ENCODE results near the gene TTC38.

Gene TTC38

GRCh38 chr22:46267431-46268279, at the start of gene TTC38:
Gene TTC38 (plus strand): TSS chr22:46268008. CDS start chr22:46268040, 32 bp downstream.
- FAIRE-seq: no peak

- FAIRE-seq: no peak
Measured at GRCh38 chr22:46219636-46220035, 48.2 kb upstream of the TTC38 start.

DNA sequence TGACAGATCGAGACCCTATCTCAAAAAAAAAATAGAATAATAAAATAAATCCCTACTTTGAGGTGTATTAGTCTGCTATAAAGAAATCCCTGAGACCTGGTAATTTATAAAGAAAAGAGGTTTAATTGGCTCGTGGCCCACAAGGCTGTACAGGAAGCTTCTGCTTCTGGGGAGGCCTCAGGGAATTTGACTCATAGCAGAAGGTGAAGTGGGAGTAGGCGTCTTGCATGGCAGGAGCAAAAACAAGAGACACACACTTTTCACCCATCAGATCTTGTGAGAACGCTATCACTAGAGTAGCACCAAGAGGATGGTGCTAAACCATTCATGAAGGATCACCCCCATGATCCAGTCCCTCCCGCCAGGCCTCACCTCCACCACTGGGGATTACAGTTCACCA, 46.9 kb upstream of the TTC38 start:
- no peak for FAIRE-seq

DNA sequence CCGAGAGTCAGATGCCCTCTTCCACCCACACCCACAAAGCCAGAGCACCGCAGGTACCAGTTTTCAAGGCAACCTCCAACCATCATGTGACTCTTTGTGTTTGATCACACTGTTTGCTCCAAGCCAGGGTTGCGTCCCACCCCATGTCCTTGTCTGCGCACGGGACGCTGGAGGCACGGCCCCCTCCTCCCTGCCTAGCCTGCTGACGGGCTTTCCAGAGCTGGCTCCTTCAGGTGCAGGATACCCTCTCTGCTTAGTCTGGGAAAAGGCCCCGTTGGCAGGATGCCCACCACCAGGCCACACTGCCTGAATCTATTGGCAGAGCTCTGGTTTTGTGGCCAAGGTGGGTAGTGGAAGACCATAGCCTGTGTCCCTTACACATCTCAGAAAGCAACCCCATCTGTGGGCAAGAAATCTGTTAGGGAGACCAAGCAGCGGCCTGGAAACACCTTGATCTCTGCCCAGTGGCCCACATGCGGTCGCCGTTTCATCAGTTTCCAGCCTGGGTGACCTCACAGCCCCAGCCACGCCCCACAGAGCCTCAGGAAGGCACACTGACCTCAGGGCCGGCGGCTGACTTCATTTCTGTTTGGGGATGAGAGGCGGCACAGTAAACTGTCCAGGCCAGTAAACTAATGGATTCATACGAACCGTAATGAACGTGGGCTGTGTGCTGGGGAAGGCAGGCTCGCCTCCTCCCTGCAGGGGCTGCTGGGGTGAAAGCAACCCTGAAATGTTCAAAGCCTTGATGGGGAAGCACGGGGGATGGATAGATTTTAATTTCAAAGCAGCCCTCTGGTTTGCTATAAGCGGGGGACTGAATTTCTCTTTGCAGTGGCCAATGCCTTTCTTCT, 43.5 kb upstream of the TTC38 start:
- no peak for FAIRE-seq

DNA sequence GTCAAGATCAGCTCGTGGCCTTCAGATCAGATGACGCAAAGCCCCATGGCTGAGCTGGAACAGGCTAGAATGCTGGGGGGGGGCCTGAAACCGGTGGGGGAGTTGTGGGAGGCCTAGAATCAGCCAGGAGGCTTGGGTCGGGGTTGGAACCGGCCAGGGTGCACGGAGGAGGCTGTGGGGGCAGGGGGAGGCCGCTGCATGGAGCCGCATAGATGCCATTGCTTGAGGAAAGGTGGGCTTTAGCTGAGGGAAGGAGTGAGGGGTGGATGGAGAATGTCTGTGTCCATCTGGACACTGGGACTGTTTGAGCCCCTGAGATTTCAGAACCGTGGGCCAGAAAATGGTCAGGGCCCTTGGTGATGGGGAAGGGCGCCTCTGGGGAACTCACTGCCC, 42.9 kb upstream of the TTC38 start:
- no peak for FAIRE-seq

- FAIRE-seq: no peak
Measured at GRCh38 chr22:46225631-46226030, 42.2 kb upstream of the TTC38 start.

- FAIRE-seq: no peak
Measured at GRCh38 chr22:46226577-46226976, 41.2 kb upstream of the TTC38 start.

DNA sequence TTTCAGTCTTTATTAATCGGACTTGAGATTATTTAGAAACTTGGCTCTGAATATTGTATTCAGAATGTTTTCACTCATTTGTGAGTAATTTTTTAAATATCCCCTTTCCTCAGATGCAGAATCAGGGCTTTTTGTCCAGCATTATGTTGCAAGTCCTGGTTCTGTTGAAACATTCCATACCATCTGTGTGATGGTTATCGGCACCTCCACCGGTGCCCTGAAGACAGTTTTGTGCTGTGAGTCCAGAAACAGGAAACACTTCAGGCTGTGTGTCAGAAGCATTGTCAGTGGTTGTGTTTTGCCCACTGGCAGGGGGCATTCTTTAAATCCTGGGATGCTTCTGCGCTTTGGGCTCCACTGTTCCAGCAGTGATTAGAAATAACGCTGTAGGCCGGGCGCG, 38.1 kb upstream of the TTC38 start:
- FAIRE-seq: no peak

GRCh38 chr22:46230262-46230901, 37.4 kb upstream of the TTC38 start:
- FAIRE-seq: no peak

- no peak for FAIRE-seq
Measured at GRCh38 chr22:46233231-46233630, 34.6 kb upstream of the TTC38 start.

- FAIRE-seq: no peak
Measured at GRCh38 chr22:46234969-46235368, 32.8 kb upstream of the TTC38 start.

GRCh38 chr22:46237453-46238124, 30.2 kb upstream of the TTC38 start:
- no peak for FAIRE-seq

- FAIRE-seq: no peak
Measured at GRCh38 chr22:46238541-46238940, 29.3 kb upstream of the TTC38 start.

- no peak for FAIRE-seq
Measured at GRCh38 chr22:46239261-46240048, 28.4 kb upstream of the TTC38 start.

DNA sequence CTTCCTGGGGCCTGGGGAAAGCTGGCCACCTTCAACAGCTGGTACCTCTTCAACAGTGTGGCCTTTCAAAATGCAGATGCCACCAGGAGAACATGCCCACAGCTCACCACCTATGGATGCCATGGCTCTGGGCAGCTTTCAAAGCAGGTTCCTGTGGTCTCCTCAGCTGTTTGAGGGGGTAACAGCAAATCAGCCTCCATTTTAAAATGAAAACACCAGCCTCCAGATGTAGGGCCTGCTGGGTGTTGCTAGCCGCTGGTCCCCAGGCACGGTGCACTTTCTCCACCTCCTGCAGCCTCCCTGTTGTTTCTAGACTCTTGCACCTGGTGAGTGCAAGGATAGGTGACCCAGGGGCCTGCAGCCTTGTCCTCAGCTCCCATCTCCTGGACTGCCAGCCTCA, 27.7 kb upstream of the TTC38 start:
- no peak for FAIRE-seq

- no peak for FAIRE-seq
Measured at GRCh38 chr22:46240506-46240905, 27.3 kb upstream of the TTC38 start.

GRCh38 chr22:46240907-46241306, 26.9 kb upstream of the TTC38 start:
- no peak for FAIRE-seq

DNA sequence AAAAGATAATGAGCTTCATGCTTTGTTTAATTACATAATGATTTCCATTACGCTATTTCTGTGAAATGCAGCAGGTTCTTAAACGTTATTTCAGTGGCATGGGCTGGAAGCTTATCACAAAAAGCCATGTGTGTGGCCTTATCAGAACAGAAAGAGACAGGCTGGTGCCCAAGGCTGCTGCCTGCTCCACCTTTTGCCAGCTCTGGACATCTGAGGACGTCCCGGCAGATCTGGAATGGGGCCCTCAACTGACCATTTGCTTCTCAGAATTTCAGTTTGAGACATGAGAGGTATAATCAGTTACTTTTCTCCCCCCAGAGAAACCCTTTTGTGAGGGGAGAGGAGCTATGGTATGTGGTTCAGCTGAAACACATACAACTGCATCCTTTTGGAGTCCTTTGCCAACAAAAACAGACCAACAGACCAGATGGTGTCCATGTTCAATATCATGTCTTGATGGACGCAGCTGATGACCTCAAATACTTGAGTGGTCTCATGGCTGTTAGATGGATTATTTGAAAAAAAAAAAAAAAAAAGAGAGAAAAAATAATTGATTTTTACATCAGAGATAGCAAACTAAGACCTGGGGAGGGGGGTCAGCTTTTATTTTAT, 26.3 kb upstream of the TTC38 start:
- no peak for FAIRE-seq

DNA sequence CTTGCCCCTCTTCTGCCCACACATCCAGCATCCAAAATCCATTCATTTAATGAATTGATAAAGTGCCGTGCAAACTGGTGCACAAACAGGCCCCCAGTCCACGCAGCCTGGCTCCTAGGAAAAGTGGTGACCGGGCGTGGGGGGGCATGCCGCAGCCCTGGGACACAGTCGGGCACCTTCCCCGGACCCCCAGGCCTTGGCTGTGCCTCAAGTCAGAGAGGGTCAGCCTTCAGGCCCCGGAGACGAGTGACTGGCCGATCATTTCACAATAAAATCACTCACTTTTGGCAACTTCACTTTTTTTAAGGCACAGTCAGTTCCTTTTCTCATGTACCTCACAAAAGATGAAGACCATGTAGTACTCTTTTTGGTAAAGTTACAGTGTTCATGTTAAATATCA, 25.7 kb upstream of the TTC38 start:
- FAIRE-seq: no peak

GRCh38 chr22:46244771-46245170, 23.0 kb upstream of the TTC38 start:
- no peak for FAIRE-seq

DNA sequence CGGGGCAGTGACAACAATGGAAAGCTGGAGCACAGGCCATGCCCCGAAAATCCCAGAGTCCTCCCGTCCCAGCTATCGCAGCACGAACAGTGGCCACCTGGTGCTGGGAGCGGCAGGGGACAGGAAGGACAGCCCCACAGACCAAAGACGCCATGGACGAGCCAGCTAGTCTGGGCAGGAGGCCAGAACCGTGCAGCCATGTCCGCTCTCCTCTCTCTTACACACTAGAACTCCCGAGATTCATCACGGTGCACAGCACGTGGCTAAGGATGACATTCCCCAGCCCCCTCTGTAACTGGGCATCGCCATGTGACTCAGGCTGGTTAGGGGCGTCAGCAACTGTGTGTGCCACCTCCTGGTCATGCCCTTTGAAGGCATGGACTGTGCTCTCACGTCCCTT, 22.3 kb upstream of the TTC38 start:
- no peak for FAIRE-seq

- no peak for FAIRE-seq
Measured at GRCh38 chr22:46246178-46246577, 21.6 kb upstream of the TTC38 start.

Measured in TTC549 (cell line).